A549 (cell line): Measurements from ENCODE around the gene NEK11. TPM values are rescaled to one million over a fixed set of nuclear protein-coding genes. Genes with fewer than 3 reads are reported as not detected.

ENCODE experiments used
- ATAC-seq, 2 experiments: fragments of 200-7000 bp in 1 of 2; fragments of >200 bp in 1 of 2; cut with Nextera tagmentation in 1 of 2; cut with Tn5 transposase in 1 of 2; 3 replicates each; pipeline versions ENCODE4 v1.8.0 to v1.9.1; 2018 to 2020; ENCODE audit warnings: mild to moderate bottlenecking in 1 of 2, moderate library complexity in 1 of 2
- CTCF ChIA-PET: fragments of 300-600 bp; sonication (Branson Sonifier 250); formaldehyde crosslinking; extraction: SDS; loops from one replicate; lab custom pipeline; 2021; ENCODE audit warnings: antibody characterized with exemption, inconsistent platforms; lab: Yijun Ruan, JAX
- POLR2A ChIA-PET: fragments of 350-600 bp; formaldehyde crosslinking; extraction: SDS; loops from one replicate; lab custom pipeline; 2021; ENCODE audit warnings: antibody characterized with exemption, inconsistent platforms; lab: Yijun Ruan, JAX
- DNase-seq, 2 experiments: peaks; one replicate each; pipeline versions ENCODE4 v3.0.0 to v3.0.0-alpha.2; 2011 to 2016; ENCODE audit warnings: low read depth in 1 of 2, low spot score in 1 of 2
- FAIRE-seq: peaks from 2 replicates; lab custom pipeline; 2011; peaks lifted over from hg19 to GRCh38; lab: Jason Lieb, UNC
- H3K27ac ChIP-seq, 2 experiments: fragments of >200 bp; sonication (Bioruptor Twin); formaldehyde crosslinking; 3 replicates each; pipeline ENCODE4 v1.5.1; 2016 to 2017
- H3K4me1 ChIP-seq: fragments of >200 bp; sonication (Bioruptor Twin); formaldehyde crosslinking; 3 replicates; pipeline ENCODE4 v1.6.1; 2016
- H3K4me2 ChIP-seq: fragments of >200 bp; sonication (Bioruptor Twin); formaldehyde crosslinking; 3 replicates; pipeline ENCODE4 v1.6.1; 2016
- H3K4me3 ChIP-seq: fragments of >200 bp; sonication (Bioruptor Twin); formaldehyde crosslinking; 3 replicates; pipeline ENCODE4 v1.5.1; 2016
- H3K9me3 ChIP-seq: fragments of >200 bp; sonication (Bioruptor Twin); formaldehyde crosslinking; 3 replicates; pipeline ENCODE4 v1.6.1; 2016
- CHD2 ChIP-seq: fragments of 150-350 bp; IDR thresholded peaks from 2 replicates; pipeline ENCODE4 v1.6.1; 2014; ENCODE audit warnings: low read length; ENCODE audit not compliant: partially characterized antibody
- EHF ChIP-seq: fragments of 250-450 bp; sonication (Bioruptor Pico); IDR thresholded peaks from 2 replicates; pipeline ENCODE4 v1.5.0; 2020; ENCODE audit warnings: mild to moderate bottlenecking
- ESRRA ChIP-seq: fragments of 150-350 bp; IDR thresholded peaks from 2 replicates; pipeline ENCODE4 v1.6.1; 2014; ENCODE audit warnings: mild to moderate bottlenecking, low read length, borderline replicate concordance
- FOSB ChIP-seq: fragments of 250-450 bp; sonication (Bioruptor Pico); IDR thresholded peaks from 2 replicates; pipeline ENCODE4 v1.5.0; 2020; ENCODE audit warnings: mild to moderate bottlenecking, moderate library complexity
- FOSL2 ChIP-seq, 2 experiments: fragments of 450-650 bp in 1 of 2; fragments of >200 bp in 1 of 2; sonication (Bioruptor Twin) in 1 of 2; formaldehyde crosslinking; IDR thresholded peaks; 2 replicates each; pipeline versions ENCODE4 v1.5.0 to v1.6.1; 2016 to 2020; ENCODE audit warnings: mild to moderate bottlenecking in 1 of 2, moderate library complexity in 1 of 2
- GATA3 ChIP-seq: IDR thresholded peaks from 2 replicates; pipeline ENCODE4 v1.6.1; 2012; ENCODE audit warnings: borderline replicate concordance
- HOXB13 ChIP-seq: fragments of 250-450 bp; sonication (Bioruptor Pico); IDR thresholded peaks from 2 replicates; pipeline ENCODE4 v1.5.0; 2020; ENCODE audit warnings: low read depth, mild to moderate bottlenecking, moderate library complexity
- KDM1A ChIP-seq: fragments of 200-600 bp; sonication (generic); IDR thresholded peaks from 2 replicates; pipeline ENCODE4 v1.6.1; 2016; ENCODE audit warnings: low read depth, mild to moderate bottlenecking
- KDM5A ChIP-seq: fragments of 200-600 bp; sonication (generic); IDR thresholded peaks from 2 replicates; pipeline ENCODE4 v1.6.1; 2016; ENCODE audit warnings: antibody characterized with exemption, mild to moderate bottlenecking
- PHF8 ChIP-seq: fragments of 200-600 bp; sonication (generic); IDR thresholded peaks from 2 replicates; pipeline ENCODE4 v1.6.1; 2016; ENCODE audit warnings: low read depth, mild to moderate bottlenecking, antibody characterized with exemption, moderate library complexity, borderline replicate concordance
- POLR2A ChIP-seq: IDR thresholded peaks from 2 replicates; pipeline ENCODE4 v1.6.1; 2012; ENCODE audit warnings: mild to moderate bottlenecking, low read length
- RFX5 ChIP-seq: fragments of 450-650 bp; IDR thresholded peaks from 2 replicates; pipeline ENCODE4 v1.7.1; 2014; ENCODE audit warnings: antibody characterized with exemption, mild to moderate bottlenecking, moderate library complexity
- TFCP2L1 ChIP-seq: fragments of 250-450 bp; sonication (Bioruptor Pico); IDR thresholded peaks from 2 replicates; pipeline ENCODE4 v1.5.0; 2021; ENCODE audit warnings: mild to moderate bottlenecking
- TP53 ChIP-seq: fragments of 250-450 bp; sonication (Bioruptor Pico); IDR thresholded peaks from 2 replicates; pipeline ENCODE4 v1.5.0; 2021; ENCODE audit warnings: mild to moderate bottlenecking, moderate library complexity
- ZNF302 ChIP-seq: fragments of 250-450 bp; sonication (Bioruptor Pico); IDR thresholded peaks from 2 replicates; pipeline ENCODE4 v1.9.0; 2021; ENCODE audit warnings: inconsistent platforms, mild to moderate bottlenecking, moderate library complexity
- WGBS: methylation state at CpG from one replicate; pipeline ENCODE4 v1.1.6; 2017; ENCODE audit errors: missing lambda C conversion rate; 5-methylcytosine and 5-hydroxymethylcytosine counted together
- polyA plus RNA-seq, 4 experiments: library from polyadenylated mRNA; depleted of rRNA in 3 of 4; stranded (reverse); fragments of >200 nt; fragmentation: RNase III in 1 of 4; extraction: RNeasy Plus Mini Kit Qiagen cat#74134 plus additional on column Dnase treatment in 1 of 4; gene quantifications; 2 replicates in 3 of 4; 3 replicates in 1 of 4; pipeline ENCODE4 v1.2.3, GENCODE V29; 2011 to 2017
- TF ChIP-seq, protein P1 (sequence below): fragments of 200-600 bp; sonication (generic); IDR thresholded peaks from 2 replicates; pipeline ENCODE4 v1.6.1; 2016; ENCODE audit warnings: antibody characterized with exemption, mild to moderate bottlenecking, moderate library complexity
- TF ChIP-seq, protein P2 (sequence below): fragments of 150-350 bp; IDR thresholded peaks from 2 replicates; pipeline ENCODE4 v1.6.1; 2014; ENCODE audit warnings: low read depth, mild to moderate bottlenecking, low read length
- TF ChIP-seq, protein P3 (sequence below): fragments of 250-450 bp; sonication (Bioruptor Pico); IDR thresholded peaks from 2 replicates; pipeline ENCODE4 v1.5.0; 2020; ENCODE audit warnings: low read depth, mild to moderate bottlenecking, moderate library complexity
- TF ChIP-seq, protein P4 (sequence below): IDR thresholded peaks from 2 replicates; pipeline ENCODE4 v1.6.1; 2012; ENCODE audit warnings: low read depth, borderline replicate concordance
- TF ChIP-seq, protein P5 (sequence below): IDR thresholded peaks from 2 replicates; pipeline ENCODE4 v1.6.1; 2012
- TF ChIP-seq, protein P6 (sequence below): fragments of >200 bp; sonication (Bioruptor Twin); formaldehyde crosslinking; IDR thresholded peaks from 3 replicates; pipeline ENCODE4 v1.5.1; 2016
- TF ChIP-seq, protein P7 (sequence below): fragments of >200 bp; sonication (Bioruptor Twin); formaldehyde crosslinking; IDR thresholded peaks from 2 replicates; pipeline ENCODE4 v1.6.1; 2016

NEK11 gene
- polyA plus RNA-seq, 2 of the 4 experiments (the other 2 are of a cell fraction), result 5.8 to 8.9 TPM

DNA sequence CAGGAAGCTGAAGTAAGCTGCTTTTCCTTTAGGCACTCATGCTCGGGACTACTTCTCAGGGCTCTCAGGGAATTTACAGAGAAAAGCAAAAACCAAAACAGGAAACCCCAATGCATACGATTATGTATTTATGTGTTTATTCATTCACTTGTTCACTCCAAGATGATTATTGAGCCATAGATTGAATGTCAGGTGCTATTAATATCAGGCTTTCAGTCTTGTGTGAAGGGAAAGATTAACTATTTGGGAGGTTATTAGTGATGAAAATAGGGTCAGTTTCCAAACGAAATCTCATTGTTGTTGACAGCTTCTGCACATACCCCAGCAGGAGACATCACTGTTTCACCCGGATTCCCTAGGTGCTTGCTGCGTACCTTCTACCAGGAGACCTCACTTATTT, 135.8 kb downstream of the NEK11 start:
- H3K4me2 ChIP-seq, result no peak overlapping the region
- H3K27ac ChIP-seq, result no peak overlapping the region
- DNase-seq (no peak), ATAC-seq (no peak), FAIRE-seq (no peak)
- no peaks in the 10 kb centered on the region for H3K4me1 ChIP-seq
- POLR2A ChIA-PET, result no interaction called here
- TF ChIP-seq PHF8 (no peak), EHF (CRISPR knock-in tag) (no peak), ESRRA (no peak), KDM1A (no peak), GATA3 (no peak), CHD2 (no peak), KDM5A (no peak), TFCP2L1 (no peak)
- TF ChIP-seq, protein P1, sequence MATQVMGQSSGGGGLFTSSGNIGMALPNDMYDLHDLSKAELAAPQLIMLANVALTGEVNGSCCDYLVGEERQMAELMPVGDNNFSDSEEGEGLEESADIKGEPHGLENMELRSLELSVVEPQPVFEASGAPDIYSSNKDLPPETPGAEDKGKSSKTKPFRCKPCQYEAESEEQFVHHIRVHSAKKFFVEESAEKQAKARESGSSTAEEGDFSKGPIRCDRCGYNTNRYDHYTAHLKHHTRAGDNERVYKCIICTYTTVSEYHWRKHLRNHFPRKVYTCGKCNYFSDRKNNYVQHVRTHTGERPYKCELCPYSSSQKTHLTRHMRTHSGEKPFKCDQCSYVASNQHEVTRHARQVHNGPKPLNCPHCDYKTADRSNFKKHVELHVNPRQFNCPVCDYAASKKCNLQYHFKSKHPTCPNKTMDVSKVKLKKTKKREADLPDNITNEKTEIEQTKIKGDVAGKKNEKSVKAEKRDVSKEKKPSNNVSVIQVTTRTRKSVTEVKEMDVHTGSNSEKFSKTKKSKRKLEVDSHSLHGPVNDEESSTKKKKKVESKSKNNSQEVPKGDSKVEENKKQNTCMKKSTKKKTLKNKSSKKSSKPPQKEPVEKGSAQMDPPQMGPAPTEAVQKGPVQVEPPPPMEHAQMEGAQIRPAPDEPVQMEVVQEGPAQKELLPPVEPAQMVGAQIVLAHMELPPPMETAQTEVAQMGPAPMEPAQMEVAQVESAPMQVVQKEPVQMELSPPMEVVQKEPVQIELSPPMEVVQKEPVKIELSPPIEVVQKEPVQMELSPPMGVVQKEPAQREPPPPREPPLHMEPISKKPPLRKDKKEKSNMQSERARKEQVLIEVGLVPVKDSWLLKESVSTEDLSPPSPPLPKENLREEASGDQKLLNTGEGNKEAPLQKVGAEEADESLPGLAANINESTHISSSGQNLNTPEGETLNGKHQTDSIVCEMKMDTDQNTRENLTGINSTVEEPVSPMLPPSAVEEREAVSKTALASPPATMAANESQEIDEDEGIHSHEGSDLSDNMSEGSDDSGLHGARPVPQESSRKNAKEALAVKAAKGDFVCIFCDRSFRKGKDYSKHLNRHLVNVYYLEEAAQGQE, result no peak
- TF ChIP-seq, protein P2, sequence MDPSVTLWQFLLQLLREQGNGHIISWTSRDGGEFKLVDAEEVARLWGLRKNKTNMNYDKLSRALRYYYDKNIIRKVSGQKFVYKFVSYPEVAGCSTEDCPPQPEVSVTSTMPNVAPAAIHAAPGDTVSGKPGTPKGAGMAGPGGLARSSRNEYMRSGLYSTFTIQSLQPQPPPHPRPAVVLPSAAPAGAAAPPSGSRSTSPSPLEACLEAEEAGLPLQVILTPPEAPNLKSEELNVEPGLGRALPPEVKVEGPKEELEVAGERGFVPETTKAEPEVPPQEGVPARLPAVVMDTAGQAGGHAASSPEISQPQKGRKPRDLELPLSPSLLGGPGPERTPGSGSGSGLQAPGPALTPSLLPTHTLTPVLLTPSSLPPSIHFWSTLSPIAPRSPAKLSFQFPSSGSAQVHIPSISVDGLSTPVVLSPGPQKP, result no peak
- CTCF ChIA-PET, result interaction anchor here (1.2 kb wide), 1 partner anchor 8 kb away, joined by 3 read pairs; no protein-coding TSS in a partner anchor
- no peak overlapping the region for H3K4me3 ChIP-seq
- no peaks in the 10 kb centered on the region for H3K9me3 ChIP-seq
- 65% methylated on average over 5 of the region's 5 CpGs for WGBS

DNA sequence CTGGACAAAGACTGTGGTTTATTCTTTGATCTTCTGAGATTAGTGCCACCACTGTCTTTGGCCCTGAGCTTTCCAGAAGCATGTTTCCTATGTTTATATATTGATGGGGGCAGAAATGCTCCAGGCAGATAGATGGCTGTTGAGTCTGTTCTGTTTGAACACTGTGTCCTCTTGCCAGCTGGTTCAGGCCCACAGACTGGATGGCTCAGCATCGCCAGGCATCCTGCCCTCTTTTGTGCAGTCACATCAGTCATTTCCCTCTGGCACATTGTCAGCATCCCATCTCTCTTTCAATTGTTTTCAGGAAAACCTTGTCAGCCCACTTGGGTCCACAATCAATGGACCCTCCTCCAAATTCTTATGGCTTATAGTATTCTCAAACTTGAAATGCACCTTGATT, 141.2 kb downstream of the NEK11 start:
- no peak overlapping the region for H3K4me2 ChIP-seq
- ChIA-PET POLR2A (no interaction called here), CTCF (interaction anchor here (1.1 kb wide), 1 partner anchor 13 kb away, joined by 3 read pairs; no protein-coding TSS in a partner anchor)
- TF ChIP-seq RFX5 (no peak), ZNF302 (no peak), TFCP2L1 (no peak), HOXB13 (CRISPR knock-in tag) (no peak), TP53 (no peak), FOSL2 (IDR thresholded peaks at IDR 0.05) (no peak), FOSL2 (CRISPR knock-in tag; IDR thresholded peaks at IDR 0.05) (no peak), POLR2A (no peak), FOSB (CRISPR knock-in tag) (no peak)
- TF ChIP-seq, protein P3, sequence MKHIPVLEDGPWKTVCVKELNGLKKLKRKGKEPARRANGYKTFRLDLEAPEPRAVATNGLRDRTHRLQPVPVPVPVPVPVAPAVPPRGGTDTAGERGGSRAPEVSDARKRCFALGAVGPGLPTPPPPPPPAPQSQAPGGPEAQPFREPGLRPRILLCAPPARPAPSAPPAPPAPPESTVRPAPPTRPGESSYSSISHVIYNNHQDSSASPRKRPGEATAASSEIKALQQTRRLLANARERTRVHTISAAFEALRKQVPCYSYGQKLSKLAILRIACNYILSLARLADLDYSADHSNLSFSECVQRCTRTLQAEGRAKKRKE (CRISPR knock-in tag), result no peak
- TF ChIP-seq, protein P4, sequence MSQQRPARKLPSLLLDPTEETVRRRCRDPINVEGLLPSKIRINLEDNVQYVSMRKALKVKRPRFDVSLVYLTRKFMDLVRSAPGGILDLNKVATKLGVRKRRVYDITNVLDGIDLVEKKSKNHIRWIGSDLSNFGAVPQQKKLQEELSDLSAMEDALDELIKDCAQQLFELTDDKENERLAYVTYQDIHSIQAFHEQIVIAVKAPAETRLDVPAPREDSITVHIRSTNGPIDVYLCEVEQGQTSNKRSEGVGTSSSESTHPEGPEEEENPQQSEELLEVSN, result no peak
- TF ChIP-seq, protein P5, sequence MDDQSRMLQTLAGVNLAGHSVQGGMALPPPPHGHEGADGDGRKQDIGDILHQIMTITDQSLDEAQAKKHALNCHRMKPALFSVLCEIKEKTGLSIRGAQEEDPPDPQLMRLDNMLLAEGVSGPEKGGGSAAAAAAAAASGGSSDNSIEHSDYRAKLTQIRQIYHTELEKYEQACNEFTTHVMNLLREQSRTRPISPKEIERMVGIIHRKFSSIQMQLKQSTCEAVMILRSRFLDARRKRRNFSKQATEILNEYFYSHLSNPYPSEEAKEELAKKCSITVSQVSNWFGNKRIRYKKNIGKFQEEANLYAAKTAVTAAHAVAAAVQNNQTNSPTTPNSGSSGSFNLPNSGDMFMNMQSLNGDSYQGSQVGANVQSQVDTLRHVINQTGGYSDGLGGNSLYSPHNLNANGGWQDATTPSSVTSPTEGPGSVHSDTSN, result no peak
- TF ChIP-seq, protein P6, sequence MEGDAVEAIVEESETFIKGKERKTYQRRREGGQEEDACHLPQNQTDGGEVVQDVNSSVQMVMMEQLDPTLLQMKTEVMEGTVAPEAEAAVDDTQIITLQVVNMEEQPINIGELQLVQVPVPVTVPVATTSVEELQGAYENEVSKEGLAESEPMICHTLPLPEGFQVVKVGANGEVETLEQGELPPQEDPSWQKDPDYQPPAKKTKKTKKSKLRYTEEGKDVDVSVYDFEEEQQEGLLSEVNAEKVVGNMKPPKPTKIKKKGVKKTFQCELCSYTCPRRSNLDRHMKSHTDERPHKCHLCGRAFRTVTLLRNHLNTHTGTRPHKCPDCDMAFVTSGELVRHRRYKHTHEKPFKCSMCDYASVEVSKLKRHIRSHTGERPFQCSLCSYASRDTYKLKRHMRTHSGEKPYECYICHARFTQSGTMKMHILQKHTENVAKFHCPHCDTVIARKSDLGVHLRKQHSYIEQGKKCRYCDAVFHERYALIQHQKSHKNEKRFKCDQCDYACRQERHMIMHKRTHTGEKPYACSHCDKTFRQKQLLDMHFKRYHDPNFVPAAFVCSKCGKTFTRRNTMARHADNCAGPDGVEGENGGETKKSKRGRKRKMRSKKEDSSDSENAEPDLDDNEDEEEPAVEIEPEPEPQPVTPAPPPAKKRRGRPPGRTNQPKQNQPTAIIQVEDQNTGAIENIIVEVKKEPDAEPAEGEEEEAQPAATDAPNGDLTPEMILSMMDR, result no peak
- TF ChIP-seq, protein P7, sequence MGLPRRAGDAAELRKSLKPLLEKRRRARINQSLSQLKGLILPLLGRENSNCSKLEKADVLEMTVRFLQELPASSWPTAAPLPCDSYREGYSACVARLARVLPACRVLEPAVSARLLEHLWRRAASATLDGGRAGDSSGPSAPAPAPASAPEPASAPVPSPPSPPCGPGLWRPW, result no peak
- DNase-seq (no peak), FAIRE-seq (no peak), ATAC-seq (no peak)
- no peak overlapping the region for H3K4me3 ChIP-seq
- no peaks in the 10 kb centered on the region for H3K4me1 ChIP-seq
- H3K9me3 ChIP-seq, result no peaks in the 10 kb centered on the region
- WGBS, result 92% methylated on average over 1 of the region's 1 CpG
- H3K27ac ChIP-seq, result no peak overlapping the region
